Measurements from ENCODE around the gene DNAJC28. TPM values are rescaled to one million over a fixed set of nuclear protein-coding genes. Genes with fewer than 3 reads are reported as not detected.

DNAJC28 gene
- total RNA-seq, 2 donors from 2014 or later = 1.2 to 2.8 TPM

DNA sequence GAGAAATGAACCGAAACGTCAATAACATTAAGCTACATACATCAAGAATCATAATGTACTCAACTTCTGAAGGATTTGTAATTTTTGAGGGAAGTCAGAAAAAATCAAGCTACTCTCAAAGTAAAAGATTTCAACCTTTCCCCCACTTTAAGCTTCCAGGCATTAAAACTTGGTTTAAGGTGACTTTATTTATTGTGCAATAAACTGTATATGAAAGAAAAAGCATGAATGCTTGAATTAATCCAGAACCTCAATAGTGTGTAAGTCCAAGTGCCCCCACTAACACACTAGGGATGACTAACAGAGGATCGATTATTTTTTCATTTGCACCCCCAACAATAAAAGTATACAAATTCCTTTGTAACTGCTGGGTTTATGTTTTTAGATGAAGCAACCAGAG, 39.5 kb upstream of the DNAJC28 start:
- no peak for DNase-seq
- Histone ChIP-seq H3K9me3 (no peaks in the 10 kb centered on the region), H3K27me3 (no peaks in the 10 kb centered on the region), H3K9ac (ENCODE audit: low read depth in 2 of 2, low read length in 2 of 2) (no peak overlapping the region), H3K4me3 (no peak overlapping the region), H3K36me3 (no peaks in the 10 kb centered on the region), H3K27ac (no peak overlapping the region), H3K4me1 (no peaks in the 10 kb centered on the region)
- TF ChIP-seq, protein P1, sequence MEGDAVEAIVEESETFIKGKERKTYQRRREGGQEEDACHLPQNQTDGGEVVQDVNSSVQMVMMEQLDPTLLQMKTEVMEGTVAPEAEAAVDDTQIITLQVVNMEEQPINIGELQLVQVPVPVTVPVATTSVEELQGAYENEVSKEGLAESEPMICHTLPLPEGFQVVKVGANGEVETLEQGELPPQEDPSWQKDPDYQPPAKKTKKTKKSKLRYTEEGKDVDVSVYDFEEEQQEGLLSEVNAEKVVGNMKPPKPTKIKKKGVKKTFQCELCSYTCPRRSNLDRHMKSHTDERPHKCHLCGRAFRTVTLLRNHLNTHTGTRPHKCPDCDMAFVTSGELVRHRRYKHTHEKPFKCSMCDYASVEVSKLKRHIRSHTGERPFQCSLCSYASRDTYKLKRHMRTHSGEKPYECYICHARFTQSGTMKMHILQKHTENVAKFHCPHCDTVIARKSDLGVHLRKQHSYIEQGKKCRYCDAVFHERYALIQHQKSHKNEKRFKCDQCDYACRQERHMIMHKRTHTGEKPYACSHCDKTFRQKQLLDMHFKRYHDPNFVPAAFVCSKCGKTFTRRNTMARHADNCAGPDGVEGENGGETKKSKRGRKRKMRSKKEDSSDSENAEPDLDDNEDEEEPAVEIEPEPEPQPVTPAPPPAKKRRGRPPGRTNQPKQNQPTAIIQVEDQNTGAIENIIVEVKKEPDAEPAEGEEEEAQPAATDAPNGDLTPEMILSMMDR (IDR thresholded peaks at IDR 0.05) = no peak
- intact Hi-C loops (cut with DNase I) = no loop called here

DNA sequence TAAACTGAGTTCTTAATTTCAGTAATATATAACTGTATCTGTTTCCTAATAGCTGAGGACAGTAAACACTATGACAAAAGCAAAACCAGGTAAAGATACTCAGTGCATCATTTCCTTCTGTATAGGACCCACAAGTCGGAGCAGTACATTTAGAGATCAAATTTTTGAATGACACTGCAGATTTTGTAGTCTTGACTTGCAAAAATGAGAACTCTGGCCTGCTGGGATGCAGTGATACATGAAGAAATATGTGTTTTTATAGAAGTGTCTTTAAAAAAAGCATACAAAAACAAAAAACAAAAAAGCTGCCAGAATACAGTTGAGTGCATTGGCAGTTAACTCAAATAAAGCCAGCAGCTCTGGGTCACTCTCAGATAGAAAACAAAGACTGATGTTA, 31.4 kb upstream of the DNAJC28 start:
- intact Hi-C loops (cut with DNase I) = no loop called here
- Histone ChIP-seq H3K9me3 (no peaks in the 10 kb centered on the region), H3K27ac (no peak overlapping the region), H3K9ac (ENCODE audit: low read depth in 2 of 2, low read length in 2 of 2) (no peak overlapping the region), H3K4me1 (no peaks in the 10 kb centered on the region), H3K27me3 (no peaks in the 10 kb centered on the region), H3K36me3 (no peaks in the 10 kb centered on the region), H3K4me3 (no peak overlapping the region)
- no peak for DNase-seq
- TF ChIP-seq, protein P1 (IDR thresholded peaks at IDR 0.05) = no peak

DNA sequence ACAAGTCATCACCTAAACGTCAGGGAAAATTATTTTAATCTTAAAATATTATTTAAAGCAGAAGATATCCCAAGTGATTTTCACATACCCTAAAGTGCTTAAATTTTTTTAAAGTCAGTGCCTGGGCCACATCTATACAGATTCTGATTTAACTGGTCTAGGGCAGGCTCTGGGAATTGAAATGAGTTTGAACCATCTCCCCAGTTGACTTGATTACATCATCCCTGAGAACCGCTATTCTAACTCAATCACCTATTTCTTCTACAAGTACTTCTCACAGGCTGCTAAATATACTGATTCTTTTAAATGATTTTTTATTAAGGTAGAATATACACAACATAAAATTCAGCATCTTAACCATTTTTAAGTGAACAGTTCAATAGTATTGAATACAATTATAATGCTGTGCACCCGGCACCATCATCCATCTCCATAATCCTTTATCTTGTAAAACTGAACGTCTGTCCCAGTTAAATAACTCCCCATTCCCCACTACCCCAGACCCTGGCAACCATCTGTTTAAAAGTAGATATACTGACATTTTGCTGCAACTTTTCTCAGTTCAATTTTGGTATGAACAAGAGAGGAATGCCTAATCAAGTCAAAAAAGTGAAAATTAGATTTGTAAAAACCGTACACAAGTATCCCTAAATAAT, 30.9 kb upstream of the DNAJC28 start:
- Histone ChIP-seq H3K9ac (ENCODE audit: low read depth in 2 of 2, low read length in 2 of 2) (no peak overlapping the region), H3K4me3 (no peak overlapping the region), H3K9me3 (no peaks in the 10 kb centered on the region), H3K4me1 (no peaks in the 10 kb centered on the region), H3K27ac (no peak overlapping the region), H3K27me3 (no peaks in the 10 kb centered on the region), H3K36me3 (no peaks in the 10 kb centered on the region)
- DNase-seq = no peak
- intact Hi-C loops (cut with DNase I) = no loop called here
- TF ChIP-seq, protein P1 (IDR thresholded peaks at IDR 0.05) = no peak

DNA sequence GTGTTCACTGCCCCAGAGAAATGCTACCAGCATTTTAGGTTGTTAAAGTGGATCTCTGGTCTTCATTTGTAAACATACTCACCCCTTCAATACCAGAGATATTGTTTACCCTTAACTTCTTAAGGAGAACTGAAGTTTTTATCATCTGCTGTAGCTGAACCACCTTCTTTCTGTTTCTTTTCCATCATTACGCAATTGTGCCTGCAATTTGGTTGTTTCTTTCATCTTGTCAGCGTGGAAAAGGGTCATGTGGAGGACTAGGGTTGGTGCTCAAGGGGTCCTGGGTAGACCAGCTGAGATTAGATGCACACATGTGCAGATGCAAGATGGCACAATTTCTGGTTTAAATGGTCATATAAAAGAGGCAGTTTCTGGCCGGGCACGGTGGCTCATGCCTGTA, 27.4 kb upstream of the DNAJC28 start:
- Histone ChIP-seq H3K9ac (ENCODE audit: low read depth in 2 of 2, low read length in 2 of 2) (no peak overlapping the region), H3K27ac (no peak overlapping the region), H3K36me3 (no peaks in the 10 kb centered on the region), H3K4me3 (no peak overlapping the region), H3K4me1 (no peaks in the 10 kb centered on the region), H3K9me3 (no peaks in the 10 kb centered on the region), H3K27me3 (no peaks in the 10 kb centered on the region)
- intact Hi-C loops (cut with DNase I) = no loop called here
- TF ChIP-seq, protein P1 (IDR thresholded peaks at IDR 0.05) = no peak
- no peak for DNase-seq

DNA sequence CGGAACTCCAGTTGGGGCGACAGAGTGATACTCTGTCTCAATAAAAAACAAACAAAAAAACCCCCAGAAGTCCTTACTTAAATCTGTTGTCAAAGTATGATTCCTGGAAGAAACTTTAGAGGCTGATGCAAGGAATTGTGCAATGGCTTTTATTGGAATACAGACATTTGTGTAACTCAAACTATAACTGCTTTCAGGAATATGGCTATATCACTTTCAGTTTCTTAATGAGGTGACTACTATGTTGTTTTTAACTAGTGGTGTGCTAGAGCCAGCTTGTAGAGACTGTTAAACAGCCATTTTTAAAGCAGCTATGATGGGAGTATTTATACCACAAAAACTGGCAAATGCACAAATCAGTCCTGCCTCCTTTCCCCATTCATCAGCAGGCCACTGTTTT, 22.7 kb upstream of the DNAJC28 start:
- H3K9me3 ChIP-seq = no peaks in the 10 kb centered on the region
- H3K4me3 ChIP-seq = no peak overlapping the region
- no peaks in the 10 kb centered on the region for H3K27me3 ChIP-seq
- TF ChIP-seq, protein P1 (IDR thresholded peaks at IDR 0.05) = no peak
- intact Hi-C loops (cut with DNase I) = no loop called here
- no peak overlapping the region for H3K9ac ChIP-seq (ENCODE audit: low read depth in 2 of 2, low read length in 2 of 2)
- H3K36me3 ChIP-seq = no peaks in the 10 kb centered on the region
- H3K4me1 ChIP-seq = no peaks in the 10 kb centered on the region
- DNase-seq = no peak
- no peak overlapping the region for H3K27ac ChIP-seq

Data from colonic mucosa (tissue), 4 donors.